ENCODE data around the gene ZNF511.

Gene ZNF511

DNA sequence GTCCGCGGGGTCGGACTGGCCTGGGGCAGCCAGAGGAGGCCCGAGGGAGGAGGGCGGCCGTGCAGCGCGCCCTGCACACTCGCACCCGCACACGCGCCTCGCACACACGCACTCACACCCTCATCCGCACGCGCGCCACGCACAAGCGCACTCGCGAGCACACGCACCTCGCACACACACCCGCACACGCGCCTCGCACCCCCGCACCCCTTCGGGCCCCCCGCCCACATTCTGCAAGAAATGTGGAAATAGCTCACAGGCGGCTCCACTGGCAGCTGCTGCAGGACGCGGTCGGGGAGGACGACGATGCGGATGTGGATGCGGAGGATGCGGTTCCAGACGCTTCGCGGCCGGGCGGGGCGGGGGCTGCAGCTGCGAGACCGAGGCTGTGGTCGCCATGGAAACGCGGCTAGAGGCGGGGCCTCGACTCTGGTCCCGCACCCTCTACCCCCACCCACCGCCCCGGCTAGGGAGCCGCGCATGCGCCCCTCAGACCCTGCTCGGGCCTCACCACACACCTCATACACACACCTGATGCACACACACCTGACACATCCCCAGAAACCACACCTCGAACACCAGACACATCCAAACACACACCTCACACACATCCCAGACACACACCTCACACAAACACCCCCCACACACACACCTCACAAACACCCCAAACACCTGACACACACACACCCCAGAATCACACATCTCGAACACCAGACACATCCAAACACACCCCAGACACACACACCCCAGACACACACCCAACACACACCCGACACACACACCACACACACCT is 28.1 kb downstream of the ZNF511 start, which contains the start of gene CALY:
Gene CALY, minus strand, starts transcription at position 320 of the 793 bp plus-strand sequence. CDS start 7,907 bp downstream, outside the sequence.
- DNase-seq: no peak

DNA sequence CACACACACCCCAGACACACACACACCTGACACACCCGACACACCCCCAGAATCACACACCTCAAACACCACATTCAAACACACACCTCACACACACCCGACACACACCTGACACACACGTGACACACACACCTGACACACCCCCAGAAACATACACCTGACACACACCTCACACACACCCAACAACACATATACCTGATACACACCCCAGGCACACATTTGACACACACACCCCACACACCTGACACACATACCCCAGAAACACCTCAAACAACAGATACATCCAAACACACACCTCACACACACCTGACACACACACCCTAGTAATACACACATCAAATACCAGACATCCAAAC is 28.6 kb downstream of the ZNF511 start:
- no peak for DNase-seq

DNA sequence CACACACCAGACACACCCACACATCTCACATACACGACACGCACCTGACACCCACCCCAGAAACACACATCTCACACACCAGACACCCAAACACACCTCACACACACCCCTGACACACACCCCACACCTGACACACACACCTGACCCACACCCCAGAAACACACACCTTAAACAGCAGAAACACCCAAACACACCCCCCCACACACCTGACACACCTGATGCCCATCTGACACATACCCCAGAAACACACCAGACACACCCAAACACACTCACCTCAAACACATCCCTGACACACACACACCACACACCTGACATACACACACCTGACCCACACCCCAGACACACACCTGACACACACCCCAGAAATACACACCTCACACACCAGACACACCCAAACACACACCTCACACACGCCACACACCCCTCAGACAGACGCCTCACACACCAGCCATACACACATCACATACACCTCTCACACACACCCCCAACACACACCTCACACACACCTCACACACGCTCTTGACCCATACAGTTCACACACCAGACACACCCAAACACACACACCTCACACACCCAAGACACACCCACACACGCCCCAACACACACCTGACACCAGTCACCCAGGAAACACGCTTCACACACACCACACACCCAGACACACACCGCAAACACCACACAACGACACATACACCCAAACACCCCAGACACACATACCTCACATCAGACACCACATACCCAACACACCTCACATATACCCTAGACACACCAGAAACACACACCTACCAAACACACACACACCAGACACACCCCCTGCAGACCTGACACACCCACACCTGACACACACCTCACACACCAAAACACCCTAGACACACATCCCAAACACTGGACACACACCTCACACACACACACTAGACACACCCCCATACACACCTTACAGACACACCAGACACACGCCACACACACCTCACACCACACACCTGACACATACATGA is 29.7 kb downstream of the ZNF511 start:
- no peak for DNase-seq

DNA sequence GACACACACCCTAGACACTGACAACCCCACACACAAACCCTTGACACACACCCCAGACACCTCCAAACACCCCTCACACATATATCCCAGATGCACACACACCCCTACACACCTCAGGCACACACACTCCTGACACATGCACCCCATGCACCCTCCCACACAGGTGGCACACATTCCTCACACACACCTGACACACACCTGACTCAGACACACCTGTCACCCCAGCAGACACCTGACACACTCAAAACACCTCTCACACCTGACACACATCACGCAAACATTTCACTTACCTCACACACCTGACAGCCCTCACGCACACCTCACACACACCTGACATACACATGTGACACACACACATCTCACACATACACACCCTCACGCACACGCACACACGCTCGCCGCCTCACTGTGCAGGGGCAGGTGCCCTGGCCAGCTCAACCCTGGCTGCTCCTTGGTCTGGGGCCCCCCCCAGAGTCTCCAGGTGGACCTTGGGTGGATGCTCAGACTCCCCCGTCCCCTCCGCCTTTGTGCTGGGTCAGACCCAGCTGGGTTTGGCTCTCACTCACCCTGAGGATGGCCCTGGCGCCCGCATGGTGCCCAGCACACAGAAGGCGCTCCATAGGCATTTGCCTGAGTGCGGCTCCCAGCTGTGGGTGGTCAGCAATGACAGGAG is 31.1 kb downstream of the ZNF511 start:
- DNase-seq: no peak

DNA sequence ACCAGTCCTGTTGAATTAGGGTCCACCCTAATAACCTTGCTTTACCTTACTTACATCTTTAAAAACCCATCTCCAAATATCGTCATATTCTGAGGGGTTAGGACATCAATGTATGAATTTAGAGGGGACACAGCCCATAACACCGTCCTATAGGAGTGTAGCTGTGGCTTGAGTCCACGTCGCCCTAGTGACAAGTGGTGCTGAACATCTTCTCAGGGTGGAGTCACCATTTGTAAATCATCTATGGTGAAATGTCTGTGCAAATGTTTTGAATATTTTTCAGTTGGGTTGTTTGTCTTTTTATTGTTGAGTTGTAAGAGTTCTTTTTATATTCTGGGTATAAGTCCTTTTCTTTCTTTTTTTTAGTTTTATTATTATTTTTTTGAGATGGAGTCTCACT is 33.3 kb downstream of the ZNF511 start:
- DNase-seq: no peak

DNA sequence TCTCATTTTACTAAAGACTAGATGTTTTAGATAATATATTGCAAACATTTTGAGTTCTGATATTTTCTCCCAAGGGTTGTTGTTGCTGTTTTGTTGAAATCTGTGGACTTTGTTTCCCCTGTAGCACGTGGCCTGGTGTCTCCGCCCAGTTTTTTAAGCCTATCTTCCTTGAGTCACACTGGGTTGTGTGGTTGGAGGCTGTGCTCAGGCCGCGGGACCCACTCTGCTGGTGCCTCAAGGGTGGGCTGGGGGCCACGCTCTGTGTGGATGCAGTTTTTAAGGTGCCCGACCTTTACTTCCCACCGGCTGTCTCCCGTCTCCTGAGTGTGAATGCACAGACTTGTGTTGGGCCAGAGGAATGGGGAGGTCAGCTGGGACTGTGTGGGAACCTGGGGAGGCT is 34.2 kb downstream of the ZNF511 start:
- DNase-seq: no peak

DNA sequence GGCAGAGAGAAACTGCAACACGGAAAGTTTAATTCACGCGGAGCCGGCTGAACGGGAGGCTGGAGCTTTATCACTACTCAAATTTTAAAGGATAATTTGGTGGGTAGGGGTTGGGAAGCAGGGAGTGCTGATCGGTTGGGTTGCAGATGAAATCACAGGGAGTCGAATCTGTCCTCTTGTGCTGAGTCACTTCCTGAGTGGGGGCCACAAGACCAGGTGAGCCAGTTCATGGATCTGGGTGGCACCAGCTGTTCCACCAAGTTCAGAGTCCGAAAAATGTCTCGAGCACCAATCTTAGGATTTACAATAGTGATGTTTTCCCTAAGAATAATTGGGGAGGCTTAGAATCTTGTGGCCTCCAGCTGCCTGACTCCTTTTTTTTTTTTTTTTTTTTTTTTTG is 34.8 kb downstream of the ZNF511 start:
- DNase-seq: no peak

DNA sequence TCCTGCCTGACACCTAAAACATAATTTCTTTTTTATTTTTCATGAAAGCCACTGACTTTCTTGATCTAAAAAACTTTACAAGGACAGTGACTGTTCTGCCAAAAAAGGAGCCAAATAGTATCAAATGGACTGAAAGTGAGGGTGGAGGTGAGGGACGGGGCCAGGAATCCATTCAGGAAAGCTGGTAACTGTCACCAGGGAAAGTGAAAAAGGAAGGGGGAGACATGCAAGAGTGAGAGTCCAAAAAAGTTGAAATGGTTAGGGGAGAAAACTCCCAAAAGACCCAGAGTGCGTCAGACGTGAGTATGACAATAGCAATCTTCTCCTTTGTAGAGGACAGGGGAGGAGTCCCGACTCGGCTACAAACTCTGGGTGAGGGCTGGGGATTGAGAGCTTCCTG is 35.5 kb downstream of the ZNF511 start:
- DNase-seq: no peak

DNA sequence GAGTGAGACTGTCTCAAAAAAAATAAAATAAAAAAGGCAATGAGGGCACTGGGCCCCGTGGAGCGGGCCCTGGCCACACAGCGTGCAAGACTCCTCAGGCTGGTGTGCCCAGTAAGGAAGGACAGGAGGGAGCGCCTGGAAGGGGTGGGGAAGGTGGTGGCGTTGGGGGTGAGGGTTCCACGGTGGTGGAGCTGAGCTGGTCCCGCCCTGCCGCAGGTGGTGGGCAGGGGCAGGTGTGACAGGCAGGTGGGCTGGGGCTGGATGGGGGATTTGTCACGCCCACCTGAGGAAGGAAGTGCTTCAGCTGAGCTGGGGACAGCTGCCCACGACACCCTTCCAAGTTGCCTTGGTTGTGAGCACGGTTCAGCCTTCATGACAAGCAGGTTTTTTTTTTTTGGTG is 37.7 kb downstream of the ZNF511 start:
- no peak for DNase-seq

DNA sequence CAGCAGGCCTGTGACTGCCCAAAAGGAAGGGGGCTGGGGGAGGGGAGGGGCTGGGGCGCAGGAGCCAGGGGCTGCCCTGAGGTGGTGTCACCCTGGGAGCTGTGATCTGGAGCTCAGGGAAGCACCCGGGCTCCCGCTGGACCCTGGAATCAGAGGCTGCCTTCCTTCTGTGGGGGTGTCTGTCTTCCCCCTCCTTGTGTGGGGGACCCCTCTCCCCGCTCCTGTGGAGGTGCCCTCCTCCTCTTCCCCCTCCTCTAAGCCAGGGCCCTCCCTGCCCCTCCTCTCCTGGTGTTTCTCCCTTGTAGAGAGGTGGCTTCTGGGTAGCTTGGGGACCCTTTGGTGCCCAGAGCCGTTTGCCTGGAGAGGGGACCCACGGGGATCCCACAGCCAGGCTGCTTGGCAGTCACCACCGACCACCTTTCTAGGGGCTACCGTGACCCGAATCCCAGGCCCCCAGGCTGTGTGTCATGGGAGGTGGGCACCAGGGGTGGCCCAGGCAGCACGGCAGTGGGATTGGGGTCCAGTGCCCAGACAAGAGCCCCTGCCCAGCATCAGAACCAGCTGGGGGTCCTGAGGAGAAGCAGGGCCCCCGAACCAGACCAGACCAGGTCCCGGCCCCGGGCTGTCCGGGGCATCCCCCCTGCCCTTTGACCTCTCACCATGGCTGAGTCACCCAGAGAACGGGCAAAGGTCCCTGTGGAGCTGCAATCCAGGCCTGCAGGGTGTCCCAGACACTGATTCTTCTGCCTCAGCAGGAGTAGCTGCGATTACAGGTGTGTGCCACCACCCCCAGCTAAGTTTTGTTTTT is 39.2 kb downstream of the ZNF511 start:
- no peak for DNase-seq

DNA sequence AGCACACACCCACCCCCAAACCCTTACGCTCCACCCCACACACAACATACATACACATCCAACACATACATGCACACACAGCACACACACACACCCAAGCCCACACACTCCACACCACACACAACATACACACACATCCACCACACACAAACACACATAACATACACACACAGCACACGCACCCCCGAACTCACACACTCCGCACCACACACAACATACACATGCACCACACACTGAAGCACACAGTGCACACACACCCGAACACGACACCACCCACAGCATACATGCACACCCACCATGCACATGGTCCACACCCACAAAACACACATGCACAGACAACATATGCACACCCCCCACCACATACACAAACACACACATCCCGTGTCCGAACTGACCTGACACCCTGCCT is 40.5 kb downstream of the ZNF511 start:
- DNase-seq: no peak

DNA sequence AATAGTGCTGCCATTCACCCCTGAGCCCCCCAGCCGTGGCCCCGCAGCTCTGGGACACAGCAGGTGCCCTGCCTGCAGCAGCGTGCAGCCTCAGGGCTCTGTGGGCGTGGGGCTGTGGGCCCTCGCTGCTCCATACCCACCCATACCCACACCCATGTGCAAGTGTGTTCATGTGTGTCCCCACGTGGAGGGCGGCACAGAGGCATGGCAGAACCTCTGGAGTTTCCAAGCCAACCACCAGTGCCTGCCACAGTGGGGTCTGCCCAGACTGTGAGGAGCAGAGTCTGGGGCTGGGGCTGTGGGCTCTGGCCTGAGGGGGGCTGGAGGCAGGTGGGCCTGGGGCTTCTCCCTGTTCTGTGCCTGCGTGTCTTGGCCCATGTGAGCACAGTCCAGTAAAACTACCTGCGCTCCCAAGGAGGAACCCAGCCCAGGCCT is 40.9 kb downstream of the ZNF511 start:
- no peak for DNase-seq

DNA sequence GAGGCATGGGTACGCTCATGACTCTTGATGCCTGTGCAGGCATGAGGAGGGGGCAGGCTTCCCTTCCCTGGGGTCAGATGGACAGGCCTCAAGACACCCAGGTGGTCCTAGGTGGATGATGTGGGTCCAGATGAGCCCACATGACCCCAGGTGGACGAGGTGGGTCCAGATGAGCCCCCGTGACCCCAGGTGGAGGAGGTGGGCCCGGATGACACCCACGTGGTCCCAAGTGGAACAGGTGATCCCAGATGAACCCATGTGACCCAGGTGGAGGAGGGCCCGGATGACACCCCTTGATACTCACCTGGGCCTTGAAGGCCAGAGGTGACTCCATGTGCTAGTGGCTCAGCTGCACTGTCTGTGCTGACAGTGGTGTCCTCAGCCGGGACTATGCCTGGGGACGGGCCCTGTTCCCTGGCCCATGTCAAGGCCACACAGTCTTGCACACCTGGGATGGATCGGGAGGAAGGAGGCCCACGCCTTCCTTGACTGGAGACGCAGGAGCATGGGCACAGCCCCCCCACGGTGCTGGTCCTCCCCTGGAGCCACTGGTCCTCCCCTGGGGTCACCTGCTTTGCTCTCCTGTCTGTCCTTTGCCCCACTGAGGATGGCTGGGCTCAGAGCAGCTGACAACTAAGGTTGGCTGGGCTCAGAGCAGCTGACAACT is 41.7 kb downstream of the ZNF511 start:
- no peak for DNase-seq

DNA sequence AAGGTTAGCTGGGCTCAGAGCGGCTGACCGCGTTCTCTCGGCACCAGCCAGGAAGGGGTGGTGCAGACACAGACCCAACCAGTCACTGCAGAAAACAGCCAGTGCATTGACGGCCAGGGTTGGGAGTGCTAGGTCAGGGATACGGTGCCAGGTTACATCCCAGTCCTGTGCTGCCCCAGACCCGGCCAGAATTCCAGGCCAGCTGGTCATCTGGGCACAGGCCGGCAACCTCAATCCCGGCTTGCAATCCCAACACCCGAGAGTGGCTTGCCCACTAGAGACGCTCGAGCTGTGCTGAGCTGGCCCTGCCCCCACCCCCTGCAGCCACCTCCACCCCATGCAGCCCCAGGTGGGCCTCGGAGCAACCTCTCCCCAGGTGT is 42.2 kb downstream of the ZNF511 start:
- DNase-seq: no peak

DNA sequence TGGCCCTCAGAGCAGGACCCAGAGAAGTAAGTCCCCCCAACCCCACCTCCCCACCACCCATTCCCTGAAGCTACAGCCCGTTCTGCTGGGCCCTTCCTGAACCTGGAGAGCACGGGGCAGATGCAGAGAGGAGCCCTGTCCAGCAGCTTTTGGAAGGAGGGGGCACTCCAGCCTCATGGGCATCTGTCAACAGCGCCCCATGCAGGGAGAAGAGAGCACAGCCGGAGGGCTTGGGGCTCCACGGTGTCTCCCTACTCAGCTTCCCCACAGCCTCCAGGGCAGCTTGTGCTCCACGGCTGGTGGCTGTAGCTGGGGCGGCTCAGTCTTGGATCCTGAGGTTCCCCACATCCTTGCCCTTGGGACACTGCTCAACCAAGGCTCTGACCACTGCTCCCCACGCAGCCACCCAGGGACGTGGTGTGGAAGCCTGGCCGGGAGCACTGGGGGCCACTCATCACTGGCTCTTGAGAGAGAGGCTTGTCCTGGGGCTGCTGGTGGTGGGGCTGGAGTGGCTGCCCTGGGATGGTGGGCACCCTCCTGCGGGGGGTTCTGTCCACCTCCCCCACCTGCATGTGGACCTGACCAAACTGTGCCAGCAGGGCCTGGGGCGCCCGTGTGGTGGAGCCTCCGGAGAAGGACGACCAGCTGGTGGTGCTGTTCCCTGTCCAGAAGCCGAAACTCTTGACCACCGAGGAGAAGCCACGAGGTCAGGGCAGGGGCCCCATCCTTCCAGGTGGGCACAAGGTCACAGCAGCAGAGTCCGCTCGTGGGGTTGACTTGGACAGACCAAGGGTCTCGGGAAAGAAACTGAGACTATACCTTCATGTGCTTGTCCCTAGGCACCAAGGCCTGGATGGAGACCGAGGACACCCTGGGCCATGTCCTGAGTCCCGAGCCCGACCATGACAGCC is 42.9 kb downstream of the ZNF511 start:
- no peak for DNase-seq

DNA sequence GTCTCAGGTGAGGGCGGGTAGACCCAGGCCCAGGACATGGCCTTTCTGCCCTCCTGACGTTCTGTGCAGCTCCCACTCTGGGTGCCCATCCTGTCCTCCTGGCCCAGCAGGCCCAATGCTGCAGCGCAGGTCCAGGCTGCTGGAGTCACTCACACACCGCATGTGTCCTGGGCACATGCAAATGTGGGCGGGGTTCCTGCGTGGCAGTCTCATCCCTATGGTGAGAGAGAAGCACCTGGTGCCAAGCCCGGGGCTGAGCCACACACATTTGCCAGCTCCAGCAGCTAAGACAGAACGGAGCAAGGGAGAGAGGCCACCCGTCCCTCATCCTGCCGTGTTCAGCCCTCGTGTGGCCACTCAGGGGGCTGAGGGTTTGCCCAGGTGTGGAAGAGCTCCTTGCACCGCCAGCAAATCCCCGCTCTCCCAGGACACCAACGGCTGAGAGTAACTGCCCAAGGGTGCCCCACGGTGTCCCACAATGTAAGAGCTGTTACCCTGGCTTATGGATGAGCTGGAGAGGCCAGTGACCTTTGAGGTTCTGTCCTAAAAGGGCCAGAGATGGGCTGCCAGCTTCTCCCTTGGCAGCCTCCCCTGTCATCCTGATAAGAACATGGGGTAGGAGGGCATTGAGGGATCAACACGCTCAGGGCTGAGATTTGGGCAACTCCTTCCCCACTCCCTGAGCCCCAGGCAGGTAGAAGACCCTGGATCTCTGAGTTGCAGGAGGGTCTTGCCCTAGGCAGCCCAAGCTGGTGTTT is 44.7 kb downstream of the ZNF511 start:
- DNase-seq: no peak

DNA sequence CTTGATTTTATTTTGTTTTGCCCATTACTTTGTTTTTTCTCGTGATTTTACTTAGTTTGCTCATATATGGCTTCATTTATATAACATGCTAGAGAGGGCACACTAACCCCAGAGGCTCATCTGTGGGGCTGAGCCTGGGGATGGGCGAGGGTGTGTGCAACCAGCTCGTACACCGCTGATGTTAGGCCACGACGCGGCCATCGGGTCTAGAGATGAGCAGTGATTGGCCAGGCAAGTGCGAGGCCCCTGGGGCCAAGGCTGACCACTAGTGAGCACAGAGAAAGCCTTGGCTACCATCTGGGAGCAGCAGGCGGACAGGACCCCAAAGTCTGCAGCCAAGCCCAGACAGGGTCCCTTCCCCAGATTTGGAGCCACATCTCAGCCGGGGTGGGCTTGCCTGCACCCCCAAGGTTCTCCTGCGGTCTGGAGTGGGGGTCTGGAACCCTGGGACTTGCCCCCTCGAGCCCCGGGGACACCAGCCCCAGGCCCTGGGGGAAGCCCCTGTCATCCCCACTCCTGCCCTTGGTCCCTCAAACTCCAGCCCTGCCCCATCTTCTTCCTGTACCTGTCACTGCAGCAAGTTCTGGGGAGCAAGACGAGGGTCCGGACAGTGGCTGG is 45.4 kb downstream of the ZNF511 start:
- DNase-seq: no peak

DNA sequence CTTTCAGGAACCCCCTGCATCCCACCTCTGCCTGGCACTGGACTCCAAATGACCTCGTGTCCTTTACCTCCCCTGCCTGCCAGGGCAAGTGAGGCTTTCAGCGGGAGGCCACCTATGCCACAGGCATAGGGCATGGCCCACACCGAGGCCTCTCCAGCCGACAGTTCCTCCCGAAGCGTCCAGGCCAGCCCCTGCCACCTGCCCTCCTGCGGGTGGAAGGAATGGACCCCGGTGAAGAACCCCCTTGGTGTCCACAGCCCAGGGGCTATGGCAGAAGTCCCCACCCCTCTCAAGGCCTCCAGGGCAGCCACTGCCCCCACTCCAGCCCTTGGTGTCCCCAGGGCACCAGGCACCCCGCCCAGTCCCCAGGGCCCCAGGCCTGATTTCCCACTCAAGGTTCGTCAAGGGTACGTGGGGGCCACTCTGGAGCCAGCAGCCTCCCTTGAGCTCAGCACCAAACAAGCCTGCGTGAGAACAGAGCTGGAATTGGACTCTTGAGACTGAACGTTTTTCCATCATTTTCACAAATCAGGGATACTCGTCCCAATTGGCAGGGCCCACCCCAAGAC is 46.0 kb downstream of the ZNF511 start:
- no peak for DNase-seq

DNA sequence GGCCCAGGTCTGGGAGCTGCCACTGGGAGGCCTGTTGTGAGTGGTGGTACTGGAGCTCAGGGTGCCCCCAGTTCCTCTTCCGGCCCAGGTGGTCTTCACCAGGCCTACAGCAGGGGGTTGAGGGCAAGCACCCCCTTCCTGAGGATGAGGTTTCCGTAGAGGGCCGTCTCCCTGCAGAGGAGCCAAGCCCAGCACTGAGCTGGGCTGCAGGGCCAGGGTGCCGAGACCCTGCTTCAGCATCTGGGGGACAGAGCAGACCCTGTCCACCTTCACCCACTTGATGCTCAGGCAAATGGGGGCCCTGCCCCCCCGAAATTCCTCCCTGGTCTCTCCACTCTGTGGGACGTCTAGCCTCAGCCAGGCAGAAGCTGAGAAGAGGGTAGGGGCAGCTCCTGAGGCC is 46.6 kb downstream of the ZNF511 start:
- DNase-seq: no peak

All from NCI-H2029 treated with DMSO at 0.1 percent for 48 hours (cell line).